ENCODE data around the gene KCNK5.

KCNK5 gene

DNA sequence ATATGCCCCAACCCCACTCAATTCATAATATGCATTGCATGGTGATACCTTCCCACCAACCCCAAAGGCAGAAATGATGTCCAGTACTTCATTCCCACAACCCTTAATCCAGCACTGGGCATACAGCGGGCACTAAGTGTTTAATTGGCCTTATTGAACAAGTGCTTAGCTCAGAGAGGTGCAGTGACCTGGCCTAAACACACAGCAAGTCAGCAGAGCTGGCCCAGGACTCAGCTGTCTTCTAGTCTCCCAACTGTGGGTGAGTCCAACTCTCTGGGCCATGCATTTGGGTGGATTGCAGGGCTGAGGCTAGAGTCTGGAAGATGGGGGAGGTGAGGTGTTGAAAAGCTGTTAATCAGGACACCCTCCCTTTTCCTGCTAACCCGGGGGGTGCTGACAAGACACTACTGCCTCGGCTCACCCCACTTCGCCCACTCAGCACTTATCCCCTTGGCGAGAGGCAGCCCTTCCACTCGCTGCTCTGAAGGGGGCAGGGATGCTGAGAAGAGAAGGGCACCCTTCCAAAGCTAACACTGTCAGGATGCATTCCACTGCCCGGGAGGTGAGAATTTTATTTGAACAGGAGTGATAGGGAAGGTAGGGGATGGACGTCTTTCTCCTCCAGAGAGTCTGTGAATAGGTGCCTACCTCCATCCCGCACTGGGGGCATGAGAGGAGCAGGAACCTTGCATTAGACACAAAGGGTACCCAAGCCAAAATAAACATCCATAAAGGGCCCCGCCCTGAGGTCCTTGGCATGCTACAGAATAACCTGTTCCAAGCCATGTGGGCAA, 14.2 kb downstream of the KCNK5 start:
- no peak for DNase-seq (ENCODE audit: low read depth, low spot score)
- POLR2A ChIA-PET, result no interaction called here
- CTCF ChIA-PET, result no interaction called here
- no peak overlapping the region for H3K4me3 ChIP-seq (ENCODE audit: low read depth, low read length)
- TF ChIP-seq, protein P1, sequence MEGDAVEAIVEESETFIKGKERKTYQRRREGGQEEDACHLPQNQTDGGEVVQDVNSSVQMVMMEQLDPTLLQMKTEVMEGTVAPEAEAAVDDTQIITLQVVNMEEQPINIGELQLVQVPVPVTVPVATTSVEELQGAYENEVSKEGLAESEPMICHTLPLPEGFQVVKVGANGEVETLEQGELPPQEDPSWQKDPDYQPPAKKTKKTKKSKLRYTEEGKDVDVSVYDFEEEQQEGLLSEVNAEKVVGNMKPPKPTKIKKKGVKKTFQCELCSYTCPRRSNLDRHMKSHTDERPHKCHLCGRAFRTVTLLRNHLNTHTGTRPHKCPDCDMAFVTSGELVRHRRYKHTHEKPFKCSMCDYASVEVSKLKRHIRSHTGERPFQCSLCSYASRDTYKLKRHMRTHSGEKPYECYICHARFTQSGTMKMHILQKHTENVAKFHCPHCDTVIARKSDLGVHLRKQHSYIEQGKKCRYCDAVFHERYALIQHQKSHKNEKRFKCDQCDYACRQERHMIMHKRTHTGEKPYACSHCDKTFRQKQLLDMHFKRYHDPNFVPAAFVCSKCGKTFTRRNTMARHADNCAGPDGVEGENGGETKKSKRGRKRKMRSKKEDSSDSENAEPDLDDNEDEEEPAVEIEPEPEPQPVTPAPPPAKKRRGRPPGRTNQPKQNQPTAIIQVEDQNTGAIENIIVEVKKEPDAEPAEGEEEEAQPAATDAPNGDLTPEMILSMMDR (IDR thresholded peaks at IDR 0.05; ENCODE audit: insufficient read depth, low read length, missing control alignments), result no peak

GRCh38 chr6:39214120-39214813, 15.0 kb downstream of the KCNK5 start:
- ChIA-PET CTCF (no interaction called here), POLR2A (no interaction called here)
- H3K4me3 ChIP-seq (ENCODE audit: low read depth, low read length), result no peak overlapping the region
- DNase-seq (ENCODE audit: low read depth, low spot score), result no peak
- TF ChIP-seq, protein P1 (IDR thresholded peaks at IDR 0.05; ENCODE audit: insufficient read depth, low read length, missing control alignments), result no peak

DNA sequence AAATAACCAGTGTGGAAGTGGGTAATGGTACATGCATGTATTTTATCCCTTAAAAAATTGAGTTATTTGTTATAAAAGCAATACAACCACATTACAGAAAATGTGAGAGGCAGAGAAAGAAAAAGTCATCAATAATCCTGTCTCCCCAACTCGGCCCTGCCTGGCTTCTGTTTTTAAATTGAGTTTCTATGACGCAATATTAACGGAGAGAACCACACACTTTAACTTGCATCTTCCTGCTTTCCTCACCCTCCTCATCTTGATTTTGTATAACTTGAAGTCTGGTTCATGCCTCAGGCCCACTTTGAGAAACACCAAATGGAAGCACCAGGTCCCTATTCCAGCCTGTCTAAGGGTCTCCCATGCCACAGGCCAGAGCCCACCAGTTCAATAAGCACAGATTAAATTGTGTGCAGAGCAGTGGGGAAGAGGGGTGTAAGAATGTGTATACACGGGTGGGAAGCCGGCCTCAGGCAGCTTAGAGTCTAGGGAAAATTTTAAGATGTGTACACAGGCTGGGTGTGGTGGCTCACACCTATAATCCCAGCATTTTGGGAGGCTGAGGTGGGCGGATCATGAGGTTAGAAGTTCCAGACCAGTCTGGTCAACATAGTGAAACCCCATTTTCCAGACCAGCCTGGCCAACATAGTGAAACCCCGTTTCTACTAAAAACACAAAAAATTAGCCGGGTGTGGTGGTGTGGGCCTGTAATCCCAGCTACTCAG, 15.9 kb downstream of the KCNK5 start:
- ChIA-PET POLR2A (no interaction called here), CTCF (no interaction called here)
- no peak overlapping the region for H3K4me3 ChIP-seq (ENCODE audit: low read depth, low read length)
- DNase-seq (ENCODE audit: low read depth, low spot score), result no peak
- TF ChIP-seq, protein P1 (IDR thresholded peaks at IDR 0.05; ENCODE audit: insufficient read depth, low read length, missing control alignments), result no peak

GRCh38 chr6:39211183-39211582, 18.1 kb downstream of the KCNK5 start:
- TF ChIP-seq, protein P1 (IDR thresholded peaks at IDR 0.05; ENCODE audit: insufficient read depth, low read length, missing control alignments), result no peak
- H3K4me3 ChIP-seq (ENCODE audit: low read depth, low read length), result no peak overlapping the region
- DNase-seq (ENCODE audit: low read depth, low spot score), result no peak
- ChIA-PET POLR2A (no interaction called here), CTCF (no interaction called here)

DNA sequence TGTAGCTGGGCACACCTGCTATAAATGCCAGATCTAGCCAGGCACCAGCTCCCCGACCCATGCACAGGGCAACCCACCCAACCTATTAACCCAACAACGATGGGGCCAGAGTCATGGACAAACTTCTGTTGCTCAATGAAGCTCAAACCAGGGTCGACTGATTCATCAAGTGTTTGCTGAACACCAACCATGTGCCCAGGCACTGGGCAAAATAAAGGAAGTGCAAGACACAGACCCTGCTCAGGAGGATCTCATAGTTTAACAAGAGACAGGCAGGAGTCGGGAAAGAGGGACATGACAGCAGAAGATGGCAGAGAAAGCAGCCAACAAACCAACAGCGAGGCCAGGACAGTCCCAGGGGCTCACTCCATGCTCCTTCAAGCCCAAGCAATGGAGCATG, 18.8 kb downstream of the KCNK5 start:
- DNase-seq (ENCODE audit: low read depth, low spot score), result no peak
- CTCF ChIA-PET, result no interaction called here
- POLR2A ChIA-PET, result no interaction called here
- TF ChIP-seq, protein P1 (IDR thresholded peaks at IDR 0.05; ENCODE audit: insufficient read depth, low read length, missing control alignments), result no peak
- H3K4me3 ChIP-seq (ENCODE audit: low read depth, low read length), result no peak overlapping the region

DNA sequence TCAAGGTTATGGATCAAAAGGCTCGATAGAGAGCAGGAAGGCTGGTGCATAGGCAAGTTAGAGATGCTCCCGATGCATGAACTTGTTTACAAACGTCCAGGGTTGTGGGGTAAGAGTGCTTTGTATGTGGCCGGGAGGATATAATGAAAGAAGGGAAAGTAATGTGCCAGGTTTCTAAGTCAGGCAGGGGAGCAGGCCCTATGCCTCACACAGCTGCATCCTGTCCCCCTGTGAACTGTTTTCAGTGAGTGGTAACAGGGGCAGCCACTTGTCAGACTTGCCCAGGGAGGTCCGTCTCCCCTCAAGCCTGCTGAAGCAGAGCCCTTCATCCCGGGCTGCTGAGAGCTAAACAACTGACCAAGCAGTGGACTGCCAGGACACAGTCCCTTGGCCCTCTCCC, 19.4 kb downstream of the KCNK5 start:
- POLR2A ChIA-PET, result no interaction called here
- no peak for DNase-seq (ENCODE audit: low read depth, low spot score)
- H3K4me3 ChIP-seq (ENCODE audit: low read depth, low read length), result no peak overlapping the region
- CTCF ChIA-PET, result no interaction called here
- TF ChIP-seq, protein P1 (IDR thresholded peaks at IDR 0.05; ENCODE audit: insufficient read depth, low read length, missing control alignments), result no peak
